ENCODE measurements around the gene SLC4A4.

DNA sequence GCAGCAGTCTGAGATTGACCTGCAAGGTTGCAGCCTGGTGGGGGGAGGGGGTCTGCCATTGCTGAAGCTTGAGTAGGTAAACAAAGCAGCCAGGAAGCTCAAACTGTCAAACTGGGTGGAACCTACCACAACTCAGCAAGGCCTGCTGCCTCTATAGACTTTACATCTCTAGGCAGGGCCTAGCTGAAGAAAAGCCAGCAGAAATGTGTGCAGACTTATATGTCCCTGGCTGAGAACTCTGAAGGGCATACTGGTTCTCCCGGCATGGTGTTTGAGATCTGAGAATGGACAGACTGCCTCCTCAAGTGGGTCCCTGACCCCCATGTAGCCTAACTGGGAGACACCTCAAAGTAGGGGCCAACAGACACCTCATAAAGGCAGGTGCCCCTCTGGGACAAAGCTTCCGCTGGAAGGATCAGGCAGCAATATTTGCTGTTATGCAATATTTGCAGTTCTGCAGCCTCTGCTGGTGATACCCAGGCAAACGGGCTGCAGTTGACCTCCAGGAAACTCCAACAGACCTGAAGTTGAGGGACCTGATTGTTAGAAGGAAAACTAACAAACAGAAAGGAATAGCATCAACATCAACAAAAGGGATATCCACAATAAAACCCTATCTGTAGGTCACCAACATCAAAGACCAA lies 277.5 kb downstream of the SLC4A4 start:
- TF ChIP-seq POLR2A (IDR thresholded peaks at IDR 0.05) (no peak), EP300 (IDR thresholded peaks at IDR 0.05) (no peak)
- TF ChIP-seq, protein P1, sequence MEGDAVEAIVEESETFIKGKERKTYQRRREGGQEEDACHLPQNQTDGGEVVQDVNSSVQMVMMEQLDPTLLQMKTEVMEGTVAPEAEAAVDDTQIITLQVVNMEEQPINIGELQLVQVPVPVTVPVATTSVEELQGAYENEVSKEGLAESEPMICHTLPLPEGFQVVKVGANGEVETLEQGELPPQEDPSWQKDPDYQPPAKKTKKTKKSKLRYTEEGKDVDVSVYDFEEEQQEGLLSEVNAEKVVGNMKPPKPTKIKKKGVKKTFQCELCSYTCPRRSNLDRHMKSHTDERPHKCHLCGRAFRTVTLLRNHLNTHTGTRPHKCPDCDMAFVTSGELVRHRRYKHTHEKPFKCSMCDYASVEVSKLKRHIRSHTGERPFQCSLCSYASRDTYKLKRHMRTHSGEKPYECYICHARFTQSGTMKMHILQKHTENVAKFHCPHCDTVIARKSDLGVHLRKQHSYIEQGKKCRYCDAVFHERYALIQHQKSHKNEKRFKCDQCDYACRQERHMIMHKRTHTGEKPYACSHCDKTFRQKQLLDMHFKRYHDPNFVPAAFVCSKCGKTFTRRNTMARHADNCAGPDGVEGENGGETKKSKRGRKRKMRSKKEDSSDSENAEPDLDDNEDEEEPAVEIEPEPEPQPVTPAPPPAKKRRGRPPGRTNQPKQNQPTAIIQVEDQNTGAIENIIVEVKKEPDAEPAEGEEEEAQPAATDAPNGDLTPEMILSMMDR (IDR thresholded peaks at IDR 0.05): no peak
